ENCODE measurements around the gene SLC2A4RG.
A peak's percentile ranks its signal among the peaks of the same experiment; 100 is the strongest.

The SLC2A4RG gene

DNA sequence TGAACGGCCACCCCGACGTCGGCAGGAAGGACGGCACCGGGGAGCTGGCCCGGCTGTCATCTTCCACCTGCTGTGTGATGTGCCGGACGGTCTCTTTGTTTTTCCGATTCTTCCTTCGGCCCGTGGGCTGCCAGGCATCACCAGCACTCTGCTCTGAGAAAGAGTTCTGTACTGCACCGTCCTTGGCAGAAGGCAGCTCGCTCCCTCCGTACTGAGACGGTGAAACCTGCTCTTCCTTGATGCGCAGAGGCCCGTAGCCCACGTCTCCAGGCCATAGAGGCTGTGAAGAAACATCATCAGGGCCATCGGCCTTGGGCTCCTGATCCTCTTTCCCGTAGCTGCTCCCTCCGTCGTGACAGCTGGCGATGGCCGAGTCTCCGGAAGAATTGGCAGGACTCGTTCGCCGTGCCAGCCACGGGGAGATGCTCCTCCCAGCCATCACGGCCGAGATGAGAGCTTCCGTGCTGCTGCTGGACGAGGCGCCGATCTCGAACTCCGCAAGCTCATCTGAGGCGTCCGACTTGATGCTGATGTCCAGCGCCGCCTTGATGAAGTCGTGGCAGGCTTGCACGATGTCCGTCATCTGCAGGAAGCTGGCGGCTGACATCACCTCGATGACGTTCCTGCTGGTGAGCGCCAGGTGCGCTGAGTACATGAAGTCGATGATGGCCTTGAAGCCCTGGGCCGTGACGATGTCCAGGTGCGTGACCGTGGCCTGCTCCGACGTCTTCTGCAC lies 50.4 kb downstream of the SLC2A4RG start:
- Mint-ChIP-seq H3K27me3 (ENCODE audit: low read depth, poor library complexity) (no peaks in the 10 kb centered on the region), H3K9me3 (no peaks in the 10 kb centered on the region), H3K27ac (no peak overlapping the region), H3K4me3 (no peak overlapping the region), H3K36me3 (ENCODE audit: low read depth) (peaks cover 39% of the 10 kb centered on the region), H3K4me1 (peaks cover 37% of the 10 kb centered on the region)
- TF ChIP-seq, protein P1, sequence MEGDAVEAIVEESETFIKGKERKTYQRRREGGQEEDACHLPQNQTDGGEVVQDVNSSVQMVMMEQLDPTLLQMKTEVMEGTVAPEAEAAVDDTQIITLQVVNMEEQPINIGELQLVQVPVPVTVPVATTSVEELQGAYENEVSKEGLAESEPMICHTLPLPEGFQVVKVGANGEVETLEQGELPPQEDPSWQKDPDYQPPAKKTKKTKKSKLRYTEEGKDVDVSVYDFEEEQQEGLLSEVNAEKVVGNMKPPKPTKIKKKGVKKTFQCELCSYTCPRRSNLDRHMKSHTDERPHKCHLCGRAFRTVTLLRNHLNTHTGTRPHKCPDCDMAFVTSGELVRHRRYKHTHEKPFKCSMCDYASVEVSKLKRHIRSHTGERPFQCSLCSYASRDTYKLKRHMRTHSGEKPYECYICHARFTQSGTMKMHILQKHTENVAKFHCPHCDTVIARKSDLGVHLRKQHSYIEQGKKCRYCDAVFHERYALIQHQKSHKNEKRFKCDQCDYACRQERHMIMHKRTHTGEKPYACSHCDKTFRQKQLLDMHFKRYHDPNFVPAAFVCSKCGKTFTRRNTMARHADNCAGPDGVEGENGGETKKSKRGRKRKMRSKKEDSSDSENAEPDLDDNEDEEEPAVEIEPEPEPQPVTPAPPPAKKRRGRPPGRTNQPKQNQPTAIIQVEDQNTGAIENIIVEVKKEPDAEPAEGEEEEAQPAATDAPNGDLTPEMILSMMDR (IDR thresholded peaks at IDR 0.05): no peak
- DNase-seq: no peak

DNA sequence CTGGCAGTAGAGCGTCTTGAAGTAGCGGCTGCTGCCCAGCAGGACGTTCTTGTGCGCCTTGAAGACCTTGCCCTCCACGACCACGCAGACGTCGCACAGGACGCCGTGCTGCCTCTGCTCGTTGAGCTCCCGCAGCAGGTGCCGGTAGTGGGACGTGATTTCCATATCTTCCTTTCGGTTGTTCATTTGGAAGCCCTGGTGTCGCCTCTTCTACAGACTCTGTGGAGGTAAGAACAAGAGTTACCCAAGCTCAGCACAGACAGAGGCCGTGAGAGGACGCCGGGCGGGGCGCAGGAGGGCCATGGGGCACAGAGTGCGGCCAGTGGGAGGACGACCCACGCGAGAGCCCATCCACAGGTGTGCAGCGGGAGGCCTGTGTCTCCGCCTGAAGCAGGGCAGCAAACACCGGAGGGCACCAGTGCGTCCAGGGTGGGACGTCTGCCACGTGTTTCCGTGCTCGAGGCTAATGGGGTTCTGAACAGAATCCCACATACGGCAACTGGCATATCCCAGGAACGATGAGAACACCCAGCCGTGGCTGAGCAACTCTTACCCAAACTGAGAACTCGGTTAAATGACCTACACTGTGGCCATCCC lies 51.1 kb downstream of the SLC2A4RG start:
- Mint-ChIP-seq H3K27ac (peak overlapping the region; percentile 36), H3K4me1 (peaks cover 37% of the 10 kb centered on the region), H3K4me3 (no peak overlapping the region), H3K9me3 (peaks cover under 1% of the 10 kb centered on the region), H3K36me3 (ENCODE audit: low read depth) (peaks cover 40% of the 10 kb centered on the region), H3K27me3 (ENCODE audit: low read depth, poor library complexity) (no peaks in the 10 kb centered on the region)
- TF ChIP-seq, protein P1 (IDR thresholded peaks at IDR 0.05): no peak
- DNase-seq: no peak

DNA sequence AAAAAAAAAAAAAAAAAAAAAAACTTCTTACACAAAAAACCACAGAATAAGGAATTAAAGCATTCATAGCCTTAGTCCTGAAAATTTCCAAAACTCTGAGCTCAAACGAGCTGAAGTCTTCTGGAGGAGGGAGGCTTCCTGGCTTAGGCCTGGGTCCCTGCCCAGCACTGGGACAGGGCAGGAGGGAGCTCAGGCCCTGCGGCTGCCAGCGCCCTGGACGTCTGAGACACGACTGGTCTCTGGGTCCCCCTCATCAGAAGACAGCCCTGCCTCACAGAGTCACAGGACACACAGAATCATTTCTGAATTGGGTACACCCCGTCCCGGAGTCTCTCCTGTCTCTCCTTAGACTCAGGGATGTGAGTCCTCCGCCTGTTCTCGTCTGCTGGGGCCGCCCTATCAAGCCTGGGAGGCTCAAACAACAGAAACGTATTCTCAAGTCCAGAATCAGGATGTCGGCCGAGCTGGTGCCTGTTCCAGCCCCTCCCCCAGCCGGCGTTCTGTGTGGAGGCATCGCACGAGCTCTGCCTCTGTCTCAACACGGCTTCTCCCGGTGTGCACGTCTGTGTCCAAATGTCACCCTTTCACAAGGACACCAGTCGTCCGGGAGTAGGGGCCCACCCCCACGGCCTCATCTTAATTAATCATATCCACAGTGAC lies 52.1 kb downstream of the SLC2A4RG start:
- H3K36me3 Mint-ChIP-seq (ENCODE audit: low read depth): peaks cover 43% of the 10 kb centered on the region
- TF ChIP-seq, protein P1 (IDR thresholded peaks at IDR 0.05): no peak
- H3K27me3 Mint-ChIP-seq (ENCODE audit: low read depth, poor library complexity): no peaks in the 10 kb centered on the region
- no peak overlapping the region for H3K4me3 Mint-ChIP-seq
- peaks cover 3% of the 10 kb centered on the region for H3K9me3 Mint-ChIP-seq
- peak; percentile 42 for DNase-seq
- H3K4me1 Mint-ChIP-seq: peaks cover 36% of the 10 kb centered on the region
- H3K27ac Mint-ChIP-seq: peak overlapping the region; percentile 94

DNA sequence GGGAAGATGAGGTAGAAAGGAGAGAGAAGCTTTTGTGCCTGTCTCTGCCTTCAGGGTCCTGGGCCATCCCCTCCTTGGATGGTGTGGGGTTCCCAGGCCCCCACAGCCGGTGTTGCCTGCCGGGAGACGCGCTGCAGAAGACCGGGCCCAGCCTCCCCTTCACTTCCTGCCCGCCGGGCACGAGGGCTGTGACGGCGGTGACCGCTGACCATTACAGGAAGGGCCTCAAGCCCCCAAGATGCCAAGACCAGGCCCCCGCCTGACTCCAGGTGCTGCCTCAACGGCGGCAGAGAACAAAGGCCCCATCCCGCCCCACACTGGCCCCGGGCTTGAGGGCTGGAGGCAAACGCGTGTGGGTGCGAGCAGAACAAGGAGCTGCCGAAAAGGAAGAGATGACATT lies 53.3 kb downstream of the SLC2A4RG start:
- no peak overlapping the region for H3K4me3 Mint-ChIP-seq
- TF ChIP-seq, protein P1 (IDR thresholded peaks at IDR 0.05): no peak
- H3K36me3 Mint-ChIP-seq (ENCODE audit: low read depth): peaks cover 47% of the 10 kb centered on the region
- no peaks in the 10 kb centered on the region for H3K27me3 Mint-ChIP-seq (ENCODE audit: low read depth, poor library complexity)
- H3K27ac Mint-ChIP-seq: peak overlapping the region; percentile 94
- peaks cover 35% of the 10 kb centered on the region for H3K4me1 Mint-ChIP-seq
- H3K9me3 Mint-ChIP-seq: peaks cover 8% of the 10 kb centered on the region
- no peak for DNase-seq
